ENCODE results near the gene TAS2R46. TPM values are rescaled to one million over a fixed set of nuclear protein-coding genes. Genes with fewer than 3 reads are reported as not detected.

TAS2R46 gene, protein sequence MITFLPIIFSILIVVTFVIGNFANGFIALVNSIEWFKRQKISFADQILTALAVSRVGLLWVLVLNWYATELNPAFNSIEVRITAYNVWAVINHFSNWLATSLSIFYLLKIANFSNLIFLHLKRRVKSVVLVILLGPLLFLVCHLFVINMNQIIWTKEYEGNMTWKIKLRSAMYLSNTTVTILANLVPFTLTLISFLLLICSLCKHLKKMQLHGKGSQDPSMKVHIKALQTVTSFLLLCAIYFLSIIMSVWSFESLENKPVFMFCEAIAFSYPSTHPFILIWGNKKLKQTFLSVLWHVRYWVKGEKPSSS
- total RNA-seq = 2.2 and 6.8 TPM in 2 replicates

DNA sequence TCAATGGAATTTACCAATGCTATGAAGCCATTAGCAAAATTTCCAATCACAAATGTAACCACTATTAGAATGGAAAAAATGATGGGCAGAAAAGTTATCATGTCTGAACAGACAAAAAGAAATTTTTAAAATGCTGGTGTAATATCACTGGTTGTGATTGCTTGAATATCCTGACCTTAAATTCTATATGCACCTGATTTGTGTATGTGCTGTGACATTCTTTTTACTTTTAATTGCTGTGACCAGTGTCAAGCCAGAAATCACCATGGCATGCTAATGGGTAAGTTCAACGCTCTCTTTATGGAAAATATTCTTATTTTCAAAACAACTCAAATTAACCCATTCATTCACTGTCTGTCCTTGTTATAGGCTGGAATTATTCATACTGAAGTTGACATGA lies at the start of gene TAS2R46:
TSS of gene TAS2R46 (minus strand) at position 101 of the 400 bp plus-strand sequence. CDS start at position 101, 0 bp downstream.

DNA sequence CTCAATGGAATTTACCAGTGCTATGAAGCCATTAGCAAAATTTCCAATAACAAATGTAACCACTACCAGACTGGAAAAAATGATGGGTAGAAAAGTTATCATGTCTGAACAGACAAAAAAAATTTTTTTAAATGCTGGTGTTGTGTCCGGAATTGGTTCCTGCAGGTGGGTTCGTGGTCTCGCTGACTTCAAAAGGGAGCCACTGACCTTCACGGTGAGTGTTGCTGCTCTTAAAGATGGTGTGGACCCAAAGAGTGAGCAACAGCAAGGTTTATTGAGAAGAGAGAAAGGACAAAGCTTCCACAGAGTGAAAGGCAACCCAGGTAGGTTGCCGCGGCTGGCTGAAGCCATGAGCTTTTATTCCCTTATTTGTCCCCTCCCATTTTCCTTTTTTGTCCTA lies 30.0 kb upstream of the TAS2R46 start, which contains the start of gene TAS2R43:
TSS of gene TAS2R43 (minus strand) at position 186 of the 400 bp plus-strand sequence. CDS start at position 102, 84 bp downstream.

DNA sequence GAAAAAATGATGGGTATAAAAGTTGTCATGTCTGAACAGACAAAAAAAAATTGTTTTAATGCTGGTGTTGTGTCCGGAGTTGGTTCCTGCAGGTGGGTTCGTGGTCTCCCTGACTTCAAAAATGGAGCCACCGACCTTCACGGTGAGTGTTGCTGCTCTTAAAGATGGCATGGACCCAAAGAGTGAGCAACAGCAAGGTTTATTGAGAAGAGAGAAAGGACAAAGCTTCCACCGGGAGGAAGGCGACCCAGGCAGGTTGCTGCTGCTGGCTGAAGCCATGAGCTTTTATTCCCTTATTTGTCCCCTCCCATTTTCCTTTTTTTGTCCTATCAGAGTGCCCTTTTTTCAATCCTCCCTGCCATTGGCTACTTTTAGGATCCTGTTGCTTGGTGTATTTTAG lies 30.8 kb downstream of the TAS2R46 start, which contains the start of gene TAS2R31:
TSS of gene TAS2R31 (minus strand) at position 101 of the 400 bp plus-strand sequence. CDS start at position 29, 72 bp downstream.

DNA sequence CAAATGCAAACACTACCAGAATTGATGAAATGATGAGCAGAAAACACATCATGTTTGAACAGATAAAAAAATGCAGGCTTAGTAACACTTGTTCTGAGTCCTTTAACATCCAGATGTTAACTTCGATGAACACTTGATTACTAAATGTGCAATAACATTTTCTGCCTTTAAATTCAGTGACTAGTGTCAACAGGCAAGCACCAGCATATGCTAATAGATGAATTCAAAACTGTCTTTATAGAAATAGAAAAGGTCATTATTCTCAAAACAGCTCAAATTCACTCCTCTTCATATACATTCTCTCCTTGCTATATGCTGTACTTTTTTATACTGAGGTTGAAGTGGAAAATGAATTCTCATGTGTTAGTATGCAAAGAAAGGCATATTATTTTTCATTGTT lies 39.6 kb downstream of the TAS2R46 start, which contains the start of gene TAS2R19:
TSS of gene TAS2R19 (minus strand) at position 101 of the 400 bp plus-strand sequence. CDS start at position 52, 49 bp downstream.

Small RNA genes lying within 50 kb of the gene (small RNA-seq; reads per million reads assigned to genes)
- not detected for gene AC018630.1

Other genes starting within 250 kb of the TAS2R46 start
- gene TAS2R10, start 235.9 kb downstream of the TAS2R46 start, total RNA-seq = 1.2 and 1.8 TPM in 2 replicates
- gene PRR4, start 212.8 kb downstream of the TAS2R46 start, total RNA-seq = 1.7 and 10.5 TPM in 2 replicates
- gene PRH1, start 178.0 kb downstream of the TAS2R46 start, total RNA-seq = 19.8 and 37.5 TPM in 2 replicates
- gene TAS2R13, start 152.7 kb downstream of the TAS2R46 start, total RNA-seq = 1.8 and 3.4 TPM in 2 replicates
- not detected in 2 replicates for gene PRH2, start 133.1 kb downstream of the TAS2R46 start, total RNA-seq
- 2.9 and 7.0 TPM in 2 replicates for gene TAS2R14, start 123.0 kb downstream of the TAS2R46 start, total RNA-seq
- 4.7 and 7.0 TPM in 2 replicates for gene TAS2R50, start 75.4 kb downstream of the TAS2R46 start, total RNA-seq
- 3.3 and 7.5 TPM in 2 replicates for gene TAS2R20, start 64.0 kb downstream of the TAS2R46 start, total RNA-seq
- gene TAS2R19, start 39.7 kb downstream of the TAS2R46 start, total RNA-seq = 4.9 and 9.6 TPM in 2 replicates
- gene TAS2R31, start 30.9 kb downstream of the TAS2R46 start, total RNA-seq = 6.4 and 10.9 TPM in 2 replicates
- gene TAS2R43, start 30.0 kb upstream of the TAS2R46 start, total RNA-seq = 3.4 and 4.3 TPM in 2 replicates
- gene TAS2R30, start 72.3 kb upstream of the TAS2R46 start, total RNA-seq = 3.6 and 8.8 TPM in 2 replicates
- 5.5 and 5.8 TPM in 2 replicates for gene SMIM10L1, start 108.9 kb upstream of the TAS2R46 start, total RNA-seq
- not detected in 2 replicates for gene TAS2R42, start 124.6 kb upstream of the TAS2R46 start, total RNA-seq
- not detected in 2 replicates for gene PRB3, start 207.4 kb upstream of the TAS2R46 start, total RNA-seq
- gene PRB4, start 248.1 kb upstream of the TAS2R46 start, total RNA-seq = not detected in 2 replicates